GM12873 (cell line): Measurements from ENCODE around the gene TLDC2.

Experiments
- TF ChIP-seq, protein P1 (sequence below): IDR thresholded peaks from 2 replicates; pipeline ENCODE4 v1.5.1; 2012; ENCODE audit warnings: low read depth, mild to moderate bottlenecking, moderate library complexity, low read length, control low read depth; ENCODE audit not compliant: insufficient read depth; ENCODE audit errors: missing control alignments

TLDC2 gene

DNA sequence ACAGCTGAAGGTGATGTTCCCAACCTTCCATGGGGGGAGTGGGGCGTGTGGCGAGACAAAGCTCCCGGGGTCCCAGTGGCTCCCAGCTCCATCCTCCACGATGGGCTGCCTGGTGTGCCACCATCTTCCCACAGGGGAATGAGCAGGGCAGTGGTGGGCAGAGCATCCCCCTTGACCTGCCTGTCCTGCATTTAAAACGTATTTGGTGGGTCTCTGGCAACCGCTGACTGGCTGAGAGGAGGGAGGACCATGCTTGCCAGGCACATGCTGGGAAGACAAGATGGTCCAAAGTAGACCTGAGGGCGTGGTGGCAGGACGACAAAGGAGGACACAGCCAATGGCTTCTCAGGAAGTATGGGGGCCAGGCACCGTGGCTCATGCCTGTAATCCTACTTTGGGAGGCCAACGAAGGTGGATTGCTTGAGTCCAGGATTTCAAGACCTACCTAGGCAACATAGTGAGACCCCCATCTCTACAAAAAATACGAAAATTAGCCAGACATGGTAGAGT, 4.9 kb downstream of the TLDC2 start:
- TF ChIP-seq, protein P1, sequence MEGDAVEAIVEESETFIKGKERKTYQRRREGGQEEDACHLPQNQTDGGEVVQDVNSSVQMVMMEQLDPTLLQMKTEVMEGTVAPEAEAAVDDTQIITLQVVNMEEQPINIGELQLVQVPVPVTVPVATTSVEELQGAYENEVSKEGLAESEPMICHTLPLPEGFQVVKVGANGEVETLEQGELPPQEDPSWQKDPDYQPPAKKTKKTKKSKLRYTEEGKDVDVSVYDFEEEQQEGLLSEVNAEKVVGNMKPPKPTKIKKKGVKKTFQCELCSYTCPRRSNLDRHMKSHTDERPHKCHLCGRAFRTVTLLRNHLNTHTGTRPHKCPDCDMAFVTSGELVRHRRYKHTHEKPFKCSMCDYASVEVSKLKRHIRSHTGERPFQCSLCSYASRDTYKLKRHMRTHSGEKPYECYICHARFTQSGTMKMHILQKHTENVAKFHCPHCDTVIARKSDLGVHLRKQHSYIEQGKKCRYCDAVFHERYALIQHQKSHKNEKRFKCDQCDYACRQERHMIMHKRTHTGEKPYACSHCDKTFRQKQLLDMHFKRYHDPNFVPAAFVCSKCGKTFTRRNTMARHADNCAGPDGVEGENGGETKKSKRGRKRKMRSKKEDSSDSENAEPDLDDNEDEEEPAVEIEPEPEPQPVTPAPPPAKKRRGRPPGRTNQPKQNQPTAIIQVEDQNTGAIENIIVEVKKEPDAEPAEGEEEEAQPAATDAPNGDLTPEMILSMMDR: no peak

DNA sequence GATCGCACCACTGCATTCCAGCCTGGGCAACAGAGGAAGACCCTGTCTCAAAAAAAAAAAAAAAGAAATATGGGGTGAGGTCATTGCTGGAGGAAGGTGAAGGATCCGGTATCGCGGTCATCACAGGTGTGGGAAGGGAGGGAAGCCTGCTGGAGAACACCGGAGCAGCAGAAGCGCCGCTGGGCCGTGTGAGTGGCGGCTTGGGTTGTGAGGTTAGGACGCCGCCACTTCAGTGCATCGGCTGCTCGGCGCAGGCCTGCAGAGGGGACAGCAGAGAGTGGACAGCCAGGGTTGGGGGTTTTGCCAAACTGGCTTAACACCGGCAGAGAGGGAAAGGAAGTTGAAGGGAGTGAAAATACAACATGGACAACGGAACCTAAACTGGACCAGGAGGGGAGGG, 5.4 kb downstream of the TLDC2 start:
- TF ChIP-seq, protein P1: no peak

DNA sequence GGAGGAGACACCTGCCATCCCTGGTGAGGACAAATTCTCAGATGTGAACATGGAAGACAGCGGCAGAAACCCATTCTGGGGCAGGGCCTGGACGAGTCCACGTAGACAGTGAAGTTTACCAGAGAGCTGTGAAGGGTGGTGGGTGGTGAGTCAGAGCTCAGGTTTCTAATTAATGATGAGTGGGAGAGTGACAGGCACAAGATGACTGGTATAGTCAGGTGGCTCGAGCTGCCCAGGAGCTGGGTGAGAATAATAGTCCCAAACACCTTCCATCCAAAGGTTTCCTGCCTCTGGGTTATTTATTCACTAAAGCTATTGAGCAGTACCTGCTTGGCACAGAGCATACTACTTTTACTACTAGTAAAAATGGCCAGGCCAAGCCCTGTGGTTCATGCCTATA, 6.0 kb downstream of the TLDC2 start:
- TF ChIP-seq, protein P1: no peak

DNA sequence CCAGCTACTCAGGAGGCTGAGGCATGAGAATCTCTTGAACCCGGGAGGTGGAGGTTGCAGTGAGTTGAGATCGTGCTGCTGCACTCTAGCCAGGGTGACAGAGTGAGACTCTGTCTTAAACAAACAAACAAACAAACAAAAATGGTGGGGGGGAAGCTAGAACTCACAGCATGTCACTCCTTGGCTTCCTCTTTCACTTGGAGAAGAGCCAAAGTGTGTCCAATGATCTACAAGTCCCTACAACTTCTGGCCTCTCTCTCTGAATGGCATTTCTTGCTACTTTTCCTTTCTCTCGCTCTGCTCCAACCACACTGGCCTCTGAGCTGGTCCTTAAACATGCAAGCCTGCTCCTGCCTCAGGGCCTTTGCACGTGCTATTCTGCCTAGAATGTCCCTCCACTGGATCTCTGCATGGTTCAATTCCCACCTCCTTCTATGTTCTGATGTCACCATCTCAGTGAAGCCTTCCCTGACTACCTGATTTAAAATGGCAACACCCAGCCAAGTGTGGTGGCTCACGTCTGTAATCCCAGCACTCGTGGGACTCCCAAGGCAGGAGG, 8.1 kb downstream of the TLDC2 start:
- TF ChIP-seq, protein P1: no peak

DNA sequence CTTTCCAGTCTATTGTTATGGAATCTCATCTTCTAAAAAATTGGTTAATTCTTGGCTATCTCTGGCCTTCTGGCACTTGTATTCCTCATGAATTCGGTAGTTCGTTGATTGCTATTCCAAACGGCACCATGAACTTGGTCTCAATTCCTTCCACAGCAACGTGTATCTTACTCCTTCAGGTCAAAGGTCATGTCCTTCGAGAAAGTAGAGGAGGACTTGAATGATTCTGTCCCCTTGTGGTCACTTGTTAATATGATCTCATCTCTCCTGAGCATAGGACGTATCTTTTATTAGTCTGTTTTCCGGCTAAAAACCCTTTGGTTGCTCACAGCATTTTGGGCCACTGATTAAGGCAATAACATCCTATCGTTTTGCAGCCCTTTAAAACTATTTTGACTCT, 9.4 kb downstream of the TLDC2 start:
- TF ChIP-seq, protein P1: no peak

DNA sequence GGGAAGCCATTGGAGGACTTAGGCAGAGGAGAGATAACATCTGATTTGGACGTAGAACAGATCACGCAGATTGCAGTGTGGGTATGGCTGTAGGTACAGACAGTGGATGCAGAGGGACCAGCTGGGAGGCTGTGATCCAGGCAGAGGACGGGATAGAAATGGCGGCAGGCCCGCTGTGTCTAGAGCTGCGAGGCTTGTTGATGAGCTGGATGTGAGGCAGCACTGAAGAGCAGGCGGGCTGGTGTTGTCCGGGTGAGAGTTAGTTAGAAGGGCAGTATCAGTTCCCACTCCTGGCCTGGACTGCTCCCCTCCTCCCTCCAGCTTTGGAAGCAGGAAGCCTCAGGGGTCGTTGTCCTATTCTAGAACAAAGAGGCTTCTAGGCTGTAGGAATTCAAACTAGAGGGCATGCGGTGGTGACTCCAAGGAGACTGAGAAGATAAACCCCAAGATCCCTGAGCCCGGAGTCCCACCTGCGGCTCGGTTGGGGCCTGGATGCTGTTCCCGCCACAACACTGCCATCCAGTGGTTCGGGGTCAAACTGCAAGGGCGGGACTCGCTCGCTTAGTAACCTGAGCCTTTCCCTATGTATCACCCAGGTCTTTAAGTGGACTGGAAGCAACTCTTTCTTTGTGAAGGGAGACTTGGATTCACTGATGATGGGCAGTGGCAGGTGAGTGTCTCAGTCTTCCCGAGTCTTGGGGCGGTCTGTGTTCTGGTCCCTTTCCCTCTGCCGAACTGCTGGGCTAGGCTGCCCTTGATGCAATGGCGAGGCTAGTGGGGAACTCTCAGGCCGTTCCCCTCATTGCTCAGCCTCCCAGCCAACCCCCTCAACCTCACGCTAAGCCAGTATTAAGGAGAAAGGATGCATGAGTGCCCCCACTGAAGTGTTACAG, 11.2 kb downstream of the TLDC2 start:
- TF ChIP-seq, protein P1: peak; percentile 97

DNA sequence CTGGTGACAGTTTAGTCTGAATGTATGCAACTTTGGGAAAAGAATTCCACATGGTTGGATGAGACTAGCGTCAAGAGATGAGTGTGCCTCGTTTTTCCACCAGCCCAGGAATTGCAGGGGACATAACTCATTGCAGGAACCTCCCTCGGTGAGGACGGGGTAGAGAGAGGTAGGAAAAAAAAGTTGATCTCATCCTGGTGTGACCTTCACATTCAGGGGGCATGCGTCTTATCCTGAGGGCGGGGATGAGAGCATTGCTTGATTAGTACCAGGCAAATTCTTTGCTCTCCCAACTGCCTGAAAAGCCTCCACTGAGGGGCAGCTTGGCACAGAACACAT, 11.8 kb downstream of the TLDC2 start:
- TF ChIP-seq, protein P1: no peak
